COR-L47 (cell line): ENCODE measurements around the gene IFIT1.
"Not testable (repeated sequence)": the region's sequence is repeated elsewhere in the genome, so short reads cannot be mapped to it uniquely, and the experiment has no call there.

Experiments used
- DNase-seq: peaks from one replicate; lab custom pipeline; 2025; lab: John Stamatoyannopoulos, UW

IFIT1 gene

DNA sequence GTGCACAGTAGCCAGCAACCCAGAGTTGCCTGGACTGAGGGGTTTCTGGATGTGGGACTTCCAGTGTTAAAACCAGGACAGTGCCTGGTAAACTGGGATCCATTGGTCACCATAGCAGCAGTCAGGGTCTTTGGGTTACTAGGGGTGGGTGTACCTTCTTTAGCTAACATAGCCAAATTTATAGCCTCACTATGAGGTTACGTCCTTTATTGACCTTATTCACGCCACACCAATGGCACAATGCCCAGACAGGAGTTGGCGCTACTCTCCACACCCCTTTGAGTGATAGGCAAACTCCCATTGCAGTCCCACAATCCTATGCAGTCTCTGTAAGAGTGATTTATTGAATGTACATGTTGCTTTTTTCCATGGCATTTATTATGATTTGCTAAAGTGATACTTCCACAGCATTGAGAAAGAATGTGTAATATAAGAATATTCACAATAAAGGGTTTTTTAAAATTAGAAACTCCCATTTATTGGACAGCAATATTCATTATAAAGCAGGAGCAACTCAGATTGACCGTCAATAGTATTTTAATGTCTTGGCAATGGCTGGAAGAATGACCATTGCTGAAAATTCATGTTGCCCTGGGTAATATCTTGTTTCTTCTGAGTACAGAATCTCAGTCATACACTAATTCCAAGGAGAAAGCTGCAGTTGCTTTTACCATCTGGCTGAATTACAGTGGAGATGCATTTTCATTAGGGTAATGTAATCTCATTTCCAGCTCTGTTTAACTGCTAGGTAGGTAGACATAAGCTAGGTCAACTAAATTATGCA is 48.0 kb downstream of the IFIT1 start:
- DNase-seq, result no peak

DNA sequence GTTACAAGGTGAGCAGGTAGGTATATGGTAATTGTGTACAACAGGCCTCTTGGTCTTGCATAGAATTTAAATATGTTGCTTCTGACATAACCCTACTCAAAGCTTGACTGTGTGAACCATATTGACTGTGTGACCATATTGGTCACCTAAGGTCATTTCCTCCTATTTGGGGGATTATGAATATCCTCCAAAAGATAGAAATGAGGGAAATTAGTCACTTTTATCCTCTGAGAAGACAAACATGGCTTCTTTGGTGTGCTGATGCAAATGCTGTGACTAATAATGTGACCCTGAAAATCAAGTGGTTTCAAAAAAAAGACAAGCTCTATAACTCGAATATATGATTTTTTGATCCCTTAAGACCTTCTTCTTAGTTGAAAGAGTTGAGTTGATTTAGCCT is 49.9 kb downstream of the IFIT1 start:
- DNase-seq, result no peak

- DNase-seq, result not testable (repeated sequence)
These were observed 52.4 kb downstream of the IFIT1 start for GRCh38 chr10:89444819-89445218.

GRCh38 chr10:89450901-89451300 is 58.5 kb downstream of the IFIT1 start:
- DNase-seq, result no peak

DNA sequence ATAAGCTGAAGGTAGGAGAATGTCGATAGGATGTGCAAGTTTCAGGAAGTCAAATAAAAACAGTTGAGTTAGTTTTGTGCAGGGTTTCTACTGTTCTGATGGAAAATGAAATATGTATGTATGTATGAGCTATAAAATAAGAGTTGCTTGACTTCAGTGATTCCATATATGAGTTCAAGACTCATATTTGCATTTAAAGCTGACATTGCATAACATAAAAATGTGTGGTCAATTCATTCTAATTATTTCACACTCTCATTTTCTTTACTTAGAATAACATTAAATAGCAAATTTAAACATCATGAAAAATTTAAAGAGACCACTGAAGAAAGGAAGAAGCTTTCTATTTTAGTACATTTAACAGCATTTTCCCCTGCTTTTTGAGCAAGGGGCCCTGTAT is 59.8 kb downstream of the IFIT1 start:
- DNase-seq, result no peak

- no peak for DNase-seq
These were observed 62.3 kb downstream of the IFIT1 start for GRCh38 chr10:89454561-89455347.
